Right lobe of liver (tissue), 6 donors: ENCODE data around the gene ZNF680. TPM values are rescaled to one million over a fixed set of nuclear protein-coding genes. Genes with fewer than 3 reads are reported as not detected.
A peak's percentile ranks its signal among the peaks of the same experiment; 100 is the strongest.
"Not testable (repeated sequence)": the region's sequence is repeated elsewhere in the genome, so short reads cannot be mapped to it uniquely, and the experiment has no call there.

ENCODE experiments used
- ATAC-seq, 4 donors: fragments of 200-7000 bp; cut with Tn5 transposase; one replicate each; pipeline ENCODE4 v1.9.1; 2020; ENCODE audit warnings: mild to moderate bottlenecking in 4 of 4, moderate library complexity in 4 of 4
- DNase-seq, 3 donors: peaks; one replicate each; pipeline ENCODE4 v3.0.0-alpha.2; 2020
- H3K27ac ChIP-seq, 3 donors: fragments of 200-600 bp; one replicate each; pipeline ENCODE4 v1.8.0; 2022
- H3K27me3 ChIP-seq, 2 donors: fragments of 200-600 bp; one replicate each; pipeline ENCODE4 v1.8.0; 2022
- H3K36me3 ChIP-seq, 4 donors: fragments of 200-600 bp; sonication (generic) in 1 of 4; one replicate each; pipeline versions ENCODE4 v1.5.1 to v1.8.0; 2017 to 2022; ENCODE audit warnings: control low read depth in 1 of 4
- H3K4me1 ChIP-seq, 4 donors: fragments of 200-600 bp; sonication (generic) in 1 of 4; one replicate each; pipeline versions ENCODE4 v1.5.1 to v1.8.0; 2017 to 2022; ENCODE audit warnings: control low read depth in 1 of 4
- H3K4me3 ChIP-seq, 3 donors: fragments of 200-600 bp; one replicate each; pipeline ENCODE4 v1.8.0; 2022
- H3K9me3 ChIP-seq, 4 donors: fragments of 200-600 bp; sonication (generic) in 1 of 4; one replicate each; pipeline versions ENCODE4 v1.5.1 to v1.8.0; 2017 to 2022; ENCODE audit warnings: control low read depth in 1 of 4
- POLR2A ChIP-seq: fragments of 450-650 bp; IDR thresholded peaks from one replicate; pipeline ENCODE4 v1.6.1; 2017; ENCODE audit warnings: antibody characterized with exemption, mild to moderate bottlenecking
- WGBS: methylation state at CpG from one replicate; pipeline ENCODE4 v1.1.6; 2018; ENCODE audit warnings: low coverage, low lambda C conversion rate; ENCODE audit not compliant: insufficient coverage; ENCODE audit errors: missing lambda C conversion rate; 5-methylcytosine and 5-hydroxymethylcytosine counted together
- intact Hi-C, 2 donors: fragments of 100-400 bp; cut with DNase I; formaldehyde crosslinking; loops; one replicate each; pipeline versions ENCODE4 v1.11.2 to v1.14.1; 2022
- total RNA-seq, 6 experiments: library from RNA; depleted of rRNA in 2 of 6; stranded (reverse); fragments of >200 nt in 2 of 6; fragmentation: NEBNext Ultra II Directional in 3 of 6; extraction: Animal tissue kit (Norgen Biotek cat#: 25700) in 3 of 6; gene quantifications; one replicate each; pipeline versions ENCODE4 v1.1.0 to v1.2.4, GENCODE V29; 2016 to 2023
- TF ChIP-seq, protein P1 (sequence below), 4 donors: fragments of 200-600 bp in 3 of 4; fragments of 450-650 bp in 1 of 4; IDR thresholded peaks; one replicate each; pipeline versions ENCODE4 v1.5.1 to v1.8.0; 2016 to 2022; ENCODE audit warnings: antibody characterized with exemption in 4 of 4, mild to moderate bottlenecking in 2 of 4
- donor health status: DM: no; HTN: yes; CAD: no.
- donor health status: DM: no; HTN: no; CAD: no.
- donor health status: DM: no; HTN: no; CAD: no.
- donor health status: DM: no; HTN: yes; CAD: no.
- donor health status: DM: no; HTN: yes; CAD: no.

The ZNF680 gene
- total RNA-seq, 6 experiments from 2014 or later, result 5.5 to 16.2 (median 12.9) TPM

DNA sequence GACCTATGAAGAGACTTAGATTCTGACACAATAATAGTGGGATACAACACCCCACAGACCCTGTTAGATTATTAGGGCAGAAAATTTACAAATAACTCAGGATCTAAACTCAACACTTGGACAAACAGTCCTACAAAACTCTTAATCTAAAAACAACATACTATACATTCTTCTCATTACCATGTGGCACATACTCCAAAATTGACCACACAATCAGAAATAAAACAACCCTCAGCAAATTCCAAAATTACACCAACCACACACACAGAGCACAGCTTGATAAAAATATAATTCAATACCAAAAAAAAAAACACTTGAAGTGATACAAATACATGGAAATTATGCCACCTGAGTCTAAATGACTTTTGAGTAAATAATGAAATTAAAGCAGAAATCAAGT is 7.8 kb downstream of the ZNF680 start:
- intact Hi-C loops, result no loop called here
- H3K4me3 ChIP-seq, result no peak overlapping the region
- no peaks in the 10 kb centered on the region for H3K9me3 ChIP-seq
- no peak for DNase-seq
- no peak for ATAC-seq
- H3K27ac ChIP-seq, result no peak overlapping the region
- H3K27me3 ChIP-seq, result no peaks in the 10 kb centered on the region
- no peaks in the 10 kb centered on the region for H3K36me3 ChIP-seq
- TF ChIP-seq, protein P1, sequence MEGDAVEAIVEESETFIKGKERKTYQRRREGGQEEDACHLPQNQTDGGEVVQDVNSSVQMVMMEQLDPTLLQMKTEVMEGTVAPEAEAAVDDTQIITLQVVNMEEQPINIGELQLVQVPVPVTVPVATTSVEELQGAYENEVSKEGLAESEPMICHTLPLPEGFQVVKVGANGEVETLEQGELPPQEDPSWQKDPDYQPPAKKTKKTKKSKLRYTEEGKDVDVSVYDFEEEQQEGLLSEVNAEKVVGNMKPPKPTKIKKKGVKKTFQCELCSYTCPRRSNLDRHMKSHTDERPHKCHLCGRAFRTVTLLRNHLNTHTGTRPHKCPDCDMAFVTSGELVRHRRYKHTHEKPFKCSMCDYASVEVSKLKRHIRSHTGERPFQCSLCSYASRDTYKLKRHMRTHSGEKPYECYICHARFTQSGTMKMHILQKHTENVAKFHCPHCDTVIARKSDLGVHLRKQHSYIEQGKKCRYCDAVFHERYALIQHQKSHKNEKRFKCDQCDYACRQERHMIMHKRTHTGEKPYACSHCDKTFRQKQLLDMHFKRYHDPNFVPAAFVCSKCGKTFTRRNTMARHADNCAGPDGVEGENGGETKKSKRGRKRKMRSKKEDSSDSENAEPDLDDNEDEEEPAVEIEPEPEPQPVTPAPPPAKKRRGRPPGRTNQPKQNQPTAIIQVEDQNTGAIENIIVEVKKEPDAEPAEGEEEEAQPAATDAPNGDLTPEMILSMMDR (IDR thresholded peaks at IDR 0.05), result no peak
- no peak for TF ChIP-seq POLR2A
- H3K4me1 ChIP-seq, result peaks cover 0 to 16% (median 6%) of the 10 kb centered on the region in 4 donors

DNA sequence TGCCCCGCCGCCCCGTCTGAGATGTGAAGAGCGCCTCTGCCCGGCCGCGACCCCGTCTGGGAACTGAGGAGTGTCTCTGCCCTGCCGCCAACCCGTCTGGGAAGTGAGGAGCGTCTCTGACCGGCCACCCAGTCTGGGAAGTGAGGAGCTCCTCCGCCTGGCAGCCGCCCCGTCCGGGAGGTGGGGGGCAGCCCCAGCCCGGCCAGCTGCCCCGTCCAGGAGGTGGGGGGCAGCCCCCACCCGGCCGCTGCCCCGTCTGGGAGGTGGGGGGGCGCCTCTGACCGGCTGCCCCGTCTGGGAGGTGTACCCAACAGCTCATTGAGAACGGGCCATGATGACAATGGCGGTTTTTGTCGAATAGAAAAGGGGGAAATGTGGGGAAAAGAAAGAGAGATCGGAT is 8.7 kb downstream of the ZNF680 start:
- H3K27ac ChIP-seq, H3K9me3 ChIP-seq, H3K4me3 ChIP-seq, H3K4me1 ChIP-seq, H3K36me3 ChIP-seq, ATAC-seq, DNase-seq, intact Hi-C loops, H3K27me3 ChIP-seq: not testable (repeated sequence)
- WGBS, result 90% methylated on average over 9 of the region's 28 CpGs

DNA sequence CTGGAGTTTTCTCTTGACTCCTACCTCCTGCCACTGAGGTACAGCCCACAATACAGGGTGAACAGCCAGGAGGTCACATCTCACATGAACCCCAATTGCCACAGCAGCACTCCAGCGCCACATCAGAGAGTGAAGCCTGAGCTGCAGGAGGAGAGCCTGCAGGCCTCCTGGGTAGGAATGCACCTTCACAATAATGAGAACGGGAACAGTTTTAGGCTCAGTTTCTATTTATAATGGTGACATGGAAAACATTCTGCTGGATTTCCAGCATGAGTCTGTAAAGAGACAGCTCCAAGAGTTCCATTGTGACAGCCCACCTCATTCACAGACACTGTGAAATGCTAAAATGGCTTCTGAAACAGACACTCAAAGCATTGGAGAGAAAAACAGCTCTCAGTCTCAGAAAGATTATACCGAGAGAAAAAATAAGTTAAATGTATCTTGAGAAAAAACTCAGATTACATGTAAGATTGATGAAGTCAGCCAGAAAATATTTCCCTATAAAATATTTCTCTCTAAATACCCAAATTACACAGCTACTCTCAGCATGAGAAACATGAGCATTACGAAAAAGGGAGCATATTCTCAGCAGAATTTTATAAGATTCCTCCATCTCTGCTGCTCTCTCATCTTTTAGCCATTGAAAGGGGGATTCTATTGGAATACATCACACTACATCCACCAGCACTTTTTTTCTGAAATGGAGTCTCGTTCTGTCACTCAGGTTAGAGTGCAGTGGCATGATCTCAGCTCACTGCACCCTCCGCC is 11.3 kb downstream of the ZNF680 start:
- DNase-seq (no peak), ATAC-seq (no peak)
- WGBS, result 94% methylated on average over 5 of the region's 6 CpGs
- Histone ChIP-seq H3K4me3 (no peak overlapping the region), H3K36me3 (no peaks in the 10 kb centered on the region), H3K9me3 (no peaks in the 10 kb centered on the region), H3K27me3 (no peaks in the 10 kb centered on the region), H3K27ac (no peak overlapping the region), H3K4me1 (no peaks in the 10 kb centered on the region)
- TF ChIP-seq, protein P1 (IDR thresholded peaks at IDR 0.05), result no peak
- no peak for TF ChIP-seq POLR2A
- intact Hi-C loops, result no loop called here

DNA sequence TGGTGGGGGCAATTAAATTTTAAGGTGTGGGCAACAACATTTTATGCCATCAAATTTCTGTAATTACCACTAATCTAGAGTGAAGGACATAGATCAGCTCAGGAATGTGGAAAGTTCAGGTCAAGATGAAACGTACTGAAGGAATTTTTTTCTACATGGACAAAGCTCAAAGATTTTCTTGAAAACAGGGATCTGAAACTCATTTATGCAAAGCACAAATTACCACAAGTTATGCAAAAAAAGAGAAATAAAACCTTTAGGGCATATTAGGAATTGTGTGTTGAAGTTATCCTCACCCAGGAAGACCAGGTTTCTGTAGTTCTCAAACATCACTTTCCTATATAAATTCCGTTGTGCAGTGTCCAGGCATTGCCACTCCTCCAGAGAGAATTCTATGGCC is 18.9 kb downstream of the ZNF680 start:
- intact Hi-C loops, result no loop called here
- ATAC-seq (no peak), DNase-seq (no peak)
- 79% methylated on average over 2 of the region's 2 CpGs for WGBS
- no peak overlapping the region for H3K4me3 ChIP-seq
- H3K27ac ChIP-seq, result no peak overlapping the region
- no peaks in the 10 kb centered on the region for H3K27me3 ChIP-seq
- no peaks in the 10 kb centered on the region for H3K4me1 ChIP-seq
- TF ChIP-seq, protein P1 (IDR thresholded peaks at IDR 0.05), result no peak
- H3K9me3 ChIP-seq, result no peaks in the 10 kb centered on the region
- H3K36me3 ChIP-seq, result peaks cover 0 to 19% (median 2%) of the 10 kb centered on the region in 4 donors

DNA sequence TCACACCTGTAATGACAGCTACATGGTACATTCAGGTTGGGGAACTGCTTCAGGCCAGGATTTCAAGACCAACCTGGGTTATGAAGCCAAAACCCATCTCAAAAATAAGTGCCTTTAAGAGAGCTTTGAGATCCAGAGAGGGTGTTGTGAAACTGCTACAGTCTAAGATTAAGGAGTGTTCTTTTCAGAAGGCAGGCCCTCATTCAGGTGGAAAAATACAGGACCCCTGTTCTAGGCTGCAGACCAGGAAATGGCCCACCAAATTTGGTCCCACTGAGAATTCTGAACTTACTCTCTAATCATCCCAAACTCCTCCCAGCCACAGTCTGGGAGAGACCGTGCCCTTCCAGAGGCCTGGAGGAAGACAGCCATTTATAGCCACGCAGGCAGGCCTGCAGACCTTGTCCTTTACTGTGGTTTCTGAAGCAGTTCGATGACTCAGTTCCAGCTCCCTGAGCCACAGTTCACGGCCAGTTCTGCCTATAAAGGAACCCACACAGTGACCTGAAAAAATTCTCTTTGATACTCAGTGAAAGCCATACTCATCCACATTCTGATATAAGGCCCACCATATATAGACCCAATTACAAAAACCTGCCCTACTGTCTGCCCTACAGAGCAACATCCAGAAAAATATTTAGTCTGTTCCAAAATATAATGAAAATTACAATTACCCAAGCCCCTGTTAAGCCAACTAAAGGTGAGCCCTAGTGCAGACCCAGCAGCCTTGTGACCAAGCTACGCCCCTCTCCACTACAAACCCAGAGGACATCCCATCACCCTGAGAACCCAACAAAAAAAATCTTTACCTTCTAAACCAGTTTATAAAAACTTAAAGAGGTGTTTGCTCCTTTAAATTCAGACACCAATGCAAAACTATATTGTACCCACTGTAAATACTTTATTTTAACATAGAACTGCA is 21.2 kb downstream of the ZNF680 start:
- 68% methylated on average over 2 of the region's 5 CpGs for WGBS

More for the DNA sequence above, 21.2 kb downstream of the ZNF680 start:
- Histone ChIP-seq H3K36me3 (peaks cover 0 to 19% (median 3%) of the 10 kb centered on the region in 4 donors), H3K4me3 (no peak overlapping the region), H3K27ac (no peak overlapping the region), H3K9me3 (no peaks in the 10 kb centered on the region), H3K27me3 (no peaks in the 10 kb centered on the region), H3K4me1 (no peaks in the 10 kb centered on the region)
- peak in 3 of 4 donors; percentile 16 to 30 (median 28) for ATAC-seq
- TF ChIP-seq, protein P1 (IDR thresholded peaks at IDR 0.05), result no peak
- TF ChIP-seq POLR2A, result no peak
- DNase-seq, result no peak
- intact Hi-C loops, result no loop called here
